SU-DHL-6 (cell line): ENCODE data around the gene GFOD2.

Source experiments
- H2AFZ ChIP-seq: fragments of 200-600 bp; sonication (generic); 2 replicates; pipeline ENCODE4 v1.6.1; 2014; ENCODE audit warnings: low read depth, mild to moderate bottlenecking, moderate library complexity, mixed read lengths, antibody characterized with exemption, low read length; ENCODE audit not compliant: severe bottlenecking
- H3F3A ChIP-seq: fragments of 200-600 bp; shearing (Covaris generic); 2 replicates; pipeline ENCODE4 v1.6.0; 2016; ENCODE audit warnings: antibody characterized with exemption, mild to moderate bottlenecking; ENCODE audit not compliant: insufficient read depth
- H3K27ac ChIP-seq: fragments of 200-600 bp; sonication (generic); 2 replicates; pipeline ENCODE4 v1.5.1; 2016; ENCODE audit warnings: low read depth, mild to moderate bottlenecking, low read length, moderate library complexity, mixed read lengths
- H3K27me3 ChIP-seq: fragments of 200-600 bp; sonication (generic), shearing (Covaris generic); 2 replicates; pipeline ENCODE4 v1.6.0; 2014; ENCODE audit warnings: mild to moderate bottlenecking, low read length
- H3K36me3 ChIP-seq: fragments of 200-600 bp; sonication (generic); 2 replicates; pipeline ENCODE4 v1.6.1; 2014; ENCODE audit warnings: mild to moderate bottlenecking, low read length, mixed read lengths
- H3K4me2 ChIP-seq: fragments of 300-600, 200-600 bp; shearing (Covaris generic), sonication (generic); 2 replicates; pipeline ENCODE4 v1.6.0; 2014; ENCODE audit warnings: low read length, low read depth, mild to moderate bottlenecking; ENCODE audit not compliant: poor library complexity, severe bottlenecking
- H3K4me3 ChIP-seq: fragments of 200-600 bp; sonication (generic); 2 replicates; pipeline ENCODE4 v1.5.1; 2014; ENCODE audit warnings: antibody characterized with exemption, low read length, mild to moderate bottlenecking, mixed read lengths; ENCODE audit not compliant: insufficient read depth, poor library complexity, severe bottlenecking
- H3K79me2 ChIP-seq: fragments of 200-600 bp; sonication (generic); 2 replicates; pipeline ENCODE4 v1.6.1; 2014; ENCODE audit warnings: mild to moderate bottlenecking, low read length, moderate library complexity; ENCODE audit not compliant: insufficient read depth
- H3K9ac ChIP-seq: fragments of 200-600 bp; sonication (generic); 2 replicates; pipeline ENCODE4 v1.7.0; 2014; ENCODE audit warnings: mild to moderate bottlenecking, low read length
- H3K9me2 ChIP-seq: fragments of 200-600 bp; sonication (generic); replicated peaks from 2 replicates; pipeline ENCODE4 v1.6.1; 2014; ENCODE audit warnings: low read length; ENCODE audit not compliant: insufficient read depth
- H3K9me3 ChIP-seq: fragments of 200-600 bp; sonication (generic); 2 replicates; pipeline ENCODE4 v1.6.1; 2014; ENCODE audit warnings: low read length, mixed read lengths; ENCODE audit not compliant: insufficient read depth
- H4K20me1 ChIP-seq: fragments of 200-600 bp; sonication (generic); 2 replicates; pipeline ENCODE4 v1.6.1; 2014; ENCODE audit warnings: low read depth, mild to moderate bottlenecking, antibody characterized with exemption, low read length, moderate library complexity, mixed read lengths
- CTCF ChIP-seq: fragments of 200-600 bp; sonication (generic); IDR thresholded peaks from one replicate; pipeline ENCODE4 v1.5.1; 2017; ENCODE audit warnings: antibody characterized with exemption, mild to moderate bottlenecking, low read length, moderate library complexity; ENCODE audit not compliant: insufficient read depth, poor library complexity, severe bottlenecking
- EZH2phosphoT487 ChIP-seq: fragments of 200-600 bp; sonication (generic), shearing (Covaris generic); conservative IDR thresholded peaks from 2 replicates; pipeline ENCODE4 v1.6.1; 2018; ENCODE audit warnings: mild to moderate bottlenecking, antibody characterized with exemption, low read length, moderate library complexity, mixed read lengths

GFOD2 gene

GRCh38 chr16:67764158-67764667 lies 45.1 kb upstream of the GFOD2 start:
- H3K36me3 ChIP-seq, result no peaks in the 10 kb centered on the region
- H3K4me3 ChIP-seq, result no peak overlapping the region
- H2AFZ ChIP-seq, result no peak overlapping the region
- H3K27me3 ChIP-seq, result no peaks in the 10 kb centered on the region
- H3K9ac ChIP-seq, result no peak overlapping the region
- H3K9me2 ChIP-seq, result no peaks in the 10 kb centered on the region
- H3K9me3 ChIP-seq, result no peaks in the 10 kb centered on the region
- H3K27ac ChIP-seq, result no peak overlapping the region
- no peaks in the 10 kb centered on the region for H3F3A ChIP-seq
- no peaks in the 10 kb centered on the region for H3K79me2 ChIP-seq
- H3K4me2 ChIP-seq, result no peak overlapping the region
- TF ChIP-seq EZH2phosphoT487, result no peak
- TF ChIP-seq CTCF, result no peak
- no peaks in the 10 kb centered on the region for H4K20me1 ChIP-seq

GRCh38 chr16:67763066-67763465 lies 44.0 kb upstream of the GFOD2 start:
- H3K27me3 ChIP-seq, result no peaks in the 10 kb centered on the region
- TF ChIP-seq EZH2phosphoT487 (no peak), CTCF (no peak)
- H3K9ac ChIP-seq, result no peak overlapping the region
- no peaks in the 10 kb centered on the region for H4K20me1 ChIP-seq
- no peaks in the 10 kb centered on the region for H3K79me2 ChIP-seq
- H2AFZ ChIP-seq, result no peak overlapping the region
- no peak overlapping the region for H3K4me3 ChIP-seq
- no peak overlapping the region for H3K4me2 ChIP-seq
- H3F3A ChIP-seq, result no peaks in the 10 kb centered on the region
- no peaks in the 10 kb centered on the region for H3K9me2 ChIP-seq
- H3K36me3 ChIP-seq, result no peaks in the 10 kb centered on the region
- no peaks in the 10 kb centered on the region for H3K9me3 ChIP-seq
- no peak overlapping the region for H3K27ac ChIP-seq

- Histone ChIP-seq H4K20me1 (no peaks in the 10 kb centered on the region), H3F3A (no peaks in the 10 kb centered on the region), H3K79me2 (no peaks in the 10 kb centered on the region), H2AFZ (no peak overlapping the region), H3K4me2 (no peak overlapping the region), H3K9me2 (no peaks in the 10 kb centered on the region), H3K9me3 (no peaks in the 10 kb centered on the region), H3K27me3 (no peaks in the 10 kb centered on the region), H3K4me3 (no peak overlapping the region), H3K27ac (no peak overlapping the region), H3K36me3 (no peaks in the 10 kb centered on the region), H3K9ac (no peak overlapping the region)
- TF ChIP-seq CTCF, result no peak
- no peak for TF ChIP-seq EZH2phosphoT487
Observed at GRCh38 chr16:67762385-67762784, 43.3 kb upstream of the GFOD2 start.

GRCh38 chr16:67761924-67762323 lies 42.8 kb upstream of the GFOD2 start:
- no peaks in the 10 kb centered on the region for H3K27me3 ChIP-seq
- no peaks in the 10 kb centered on the region for H3K9me3 ChIP-seq
- no peak overlapping the region for H3K9ac ChIP-seq
- H3K79me2 ChIP-seq, result no peaks in the 10 kb centered on the region
- H3K36me3 ChIP-seq, result no peaks in the 10 kb centered on the region
- no peaks in the 10 kb centered on the region for H3F3A ChIP-seq
- TF ChIP-seq EZH2phosphoT487 (no peak), CTCF (no peak)
- no peak overlapping the region for H2AFZ ChIP-seq
- H4K20me1 ChIP-seq, result no peaks in the 10 kb centered on the region
- H3K9me2 ChIP-seq, result no peaks in the 10 kb centered on the region
- H3K27ac ChIP-seq, result no peak overlapping the region
- no peak overlapping the region for H3K4me2 ChIP-seq
- H3K4me3 ChIP-seq, result no peak overlapping the region
